ENCODE results near the gene TMEM184C.

The TMEM184C gene

GRCh38 chr4:147617173-147617840 lies at the start of gene TMEM184C:
Gene TMEM184C, plus strand, starts transcription at chr4:147617397. Its CDS starts 560 bp downstream, at chr4:147617957.
- TF ChIP-seq EZH2 (optimal IDR thresholded peaks at IDR 0.05; ENCODE audit: low read depth, low read length), result no peak
- peak; percentile 3; the same call in 1 of the 2 replicates for TF ChIP-seq CTCF (IDR thresholded peaks at IDR 0.05; ENCODE audit: low read length)
- Histone ChIP-seq H3K9ac (ENCODE audit: low read length) (peak within 1 kb of the TSS; percentile 63), H2AFZ (ENCODE audit: low read length) (peak within 1 kb of the TSS; percentile 70), H3K4me3 (ENCODE audit: low read length) (peak within 1 kb of the TSS; percentile 84), H3K27me3 (replicated peaks; ENCODE audit: insufficient read depth, low read length) (no peaks in the 10 kb centered on the region), H3K9me2 (replicated peaks; ENCODE audit: insufficient read depth, low read length) (no peaks in the 10 kb centered on the region), H3K79me2 (ENCODE audit: low read length) (peaks cover 43% of the 10 kb centered on the region), H3K4me1 (ENCODE audit: low read length) (0 out of 2 replicates have a peak, but pooled peaks cover 9% of the 10 kb centered on the region), H3F3A (ENCODE audit: insufficient read depth, low read length) (peaks cover 13% of the 10 kb centered on the region), H3K27ac (ENCODE audit: low read length) (peak within 1 kb of the TSS; percentile 79), H4K20me1 (ENCODE audit: insufficient read depth, low read length) (no peaks in the 10 kb centered on the region), H3K9me3 (replicated peaks; ENCODE audit: insufficient read depth, low read length) (no peaks in the 10 kb centered on the region), H3K4me2 (ENCODE audit: low read depth, low read length) (peak within 1 kb of the TSS; percentile 92), H3K36me3 (replicated peaks; ENCODE audit: insufficient read depth, low read length) (no peaks in the 10 kb centered on the region; the same call in 1 of the 2 replicates)
- DNase-seq, result peak; percentile 99

DNA sequence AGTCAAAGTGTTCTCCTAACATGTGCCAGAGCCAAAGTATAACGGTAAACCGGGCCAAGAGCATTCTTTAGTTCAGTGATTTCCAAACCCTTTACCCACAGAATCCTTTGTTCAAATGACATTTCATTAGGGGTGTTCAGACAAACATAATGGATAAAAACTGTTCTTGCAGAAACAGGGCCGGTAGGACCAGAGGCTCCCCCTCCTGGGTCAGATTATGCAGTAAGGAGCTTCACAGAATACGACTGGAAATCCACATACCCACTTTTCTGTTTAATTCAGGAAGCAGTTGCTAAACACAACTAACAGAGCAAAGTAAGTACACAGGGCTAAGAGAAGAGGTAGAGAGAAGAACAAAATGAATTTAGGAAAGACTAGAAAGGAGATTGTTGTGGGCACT lies 46.6 kb upstream of the TMEM184C start:
- no peaks in the 10 kb centered on the region for H3K79me2 ChIP-seq (ENCODE audit: low read length)
- no peaks in the 10 kb centered on the region for H3K36me3 ChIP-seq (replicated peaks; ENCODE audit: insufficient read depth, low read length)
- no peaks in the 10 kb centered on the region for H3K27me3 ChIP-seq (replicated peaks; ENCODE audit: insufficient read depth, low read length)
- H3K9me3 ChIP-seq (replicated peaks; ENCODE audit: insufficient read depth, low read length), result no peaks in the 10 kb centered on the region
- H2AFZ ChIP-seq (ENCODE audit: low read length), result no peak overlapping the region
- H3K4me3 ChIP-seq (ENCODE audit: low read length), result no peak overlapping the region
- no peak overlapping the region for H3K9ac ChIP-seq (ENCODE audit: low read length)
- no peak for TF ChIP-seq CTCF (IDR thresholded peaks at IDR 0.05; ENCODE audit: low read length)
- no peak for TF ChIP-seq EZH2 (optimal IDR thresholded peaks at IDR 0.05; ENCODE audit: low read depth, low read length)
- TF ChIP-seq EZH2phosphoT487 (IDR thresholded peaks at IDR 0.05; ENCODE audit: low read length), result no peak
- DNase-seq, result no peak
- H3K4me1 ChIP-seq (ENCODE audit: low read length), result no peaks in the 10 kb centered on the region
- no peaks in the 10 kb centered on the region for H4K20me1 ChIP-seq (ENCODE audit: insufficient read depth, low read length)
- H3F3A ChIP-seq (ENCODE audit: insufficient read depth, low read length), result no peaks in the 10 kb centered on the region
- no peak overlapping the region for H3K27ac ChIP-seq (ENCODE audit: low read length)
- no peaks in the 10 kb centered on the region for H3K9me2 ChIP-seq (replicated peaks; ENCODE audit: insufficient read depth, low read length)
- H3K4me2 ChIP-seq (ENCODE audit: low read depth, low read length), result no peak overlapping the region

DNA sequence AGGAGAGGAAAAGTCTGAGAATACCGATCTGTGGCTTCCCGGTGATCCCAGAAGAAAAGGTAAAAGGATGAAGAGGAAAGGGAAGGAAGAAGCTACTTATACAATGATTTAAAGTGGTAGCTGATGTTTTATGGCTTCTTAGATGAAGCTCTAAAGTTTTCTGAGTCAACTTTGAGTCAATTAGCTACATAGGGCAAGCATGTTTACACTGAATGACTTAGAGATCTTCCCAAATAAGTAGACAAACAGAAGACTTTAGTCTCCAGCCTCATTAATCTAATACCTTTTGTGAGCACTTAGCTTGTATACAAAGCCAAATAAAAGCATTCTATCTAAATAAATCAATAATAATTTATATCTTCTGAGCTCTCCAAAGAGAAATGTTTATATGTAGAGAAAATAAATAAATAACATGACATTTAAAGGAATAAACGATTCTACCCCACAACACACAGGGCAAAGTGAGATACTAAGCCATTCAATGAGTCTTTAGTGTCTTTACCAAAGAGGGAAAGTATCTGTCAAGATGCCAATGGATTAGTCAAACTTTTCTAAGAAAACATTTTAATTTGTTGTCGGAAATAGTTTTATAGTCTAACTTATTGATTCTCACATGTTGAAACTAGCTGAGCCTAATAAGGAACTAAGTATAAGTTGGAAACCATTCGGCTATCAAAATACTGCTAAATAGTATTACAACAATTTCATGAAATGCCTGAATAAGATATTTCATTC lies 46.0 kb upstream of the TMEM184C start:
- H3K4me1 ChIP-seq (ENCODE audit: low read length), result no peaks in the 10 kb centered on the region
- H3K79me2 ChIP-seq (ENCODE audit: low read length), result no peaks in the 10 kb centered on the region
- H3K9me2 ChIP-seq (replicated peaks; ENCODE audit: insufficient read depth, low read length), result no peaks in the 10 kb centered on the region
- H3K27me3 ChIP-seq (replicated peaks; ENCODE audit: insufficient read depth, low read length), result no peaks in the 10 kb centered on the region
- no peak overlapping the region for H3K27ac ChIP-seq (ENCODE audit: low read length)
- no peak overlapping the region for H2AFZ ChIP-seq (ENCODE audit: low read length)
- no peaks in the 10 kb centered on the region for H3K9me3 ChIP-seq (replicated peaks; ENCODE audit: insufficient read depth, low read length)
- TF ChIP-seq CTCF (IDR thresholded peaks at IDR 0.05; ENCODE audit: low read length) (no peak), EZH2phosphoT487 (IDR thresholded peaks at IDR 0.05; ENCODE audit: low read length) (no peak), EZH2 (optimal IDR thresholded peaks at IDR 0.05; ENCODE audit: low read depth, low read length) (no peak)
- H3F3A ChIP-seq (ENCODE audit: insufficient read depth, low read length), result no peaks in the 10 kb centered on the region
- no peaks in the 10 kb centered on the region for H4K20me1 ChIP-seq (ENCODE audit: insufficient read depth, low read length)
- DNase-seq, result no peak
- H3K4me3 ChIP-seq (ENCODE audit: low read length), result no peak overlapping the region
- H3K36me3 ChIP-seq (replicated peaks; ENCODE audit: insufficient read depth, low read length), result no peaks in the 10 kb centered on the region
- no peak overlapping the region for H3K4me2 ChIP-seq (ENCODE audit: low read depth, low read length)
- H3K9ac ChIP-seq (ENCODE audit: low read length), result no peak overlapping the region
